ENCODE results near the gene SLC39A11. TPM values are rescaled to one million over a fixed set of nuclear protein-coding genes. Genes with fewer than 3 reads are reported as not detected.

The SLC39A11 gene
- total RNA-seq, 2 experiments from 2014 or later, result 9.7 to 12.2 TPM

GRCh38 chr17:73011016-73011486 is 81.4 kb downstream of the SLC39A11 start:
- no peaks in the 10 kb centered on the region for H3K27me3 ChIP-seq (ENCODE audit: control insufficient read depth in 1 of 2, insufficient read depth in 2 of 2, low read length in 2 of 2)
- intact Hi-C loops (cut with DNase I, micrococcal nuclease), result no loop called here
- Mint-ChIP-seq H3K27me3 (no peaks in the 10 kb centered on the region), H3K4me1 (ENCODE audit: low read depth) (peaks cover 11% of the 10 kb centered on the region), H3K9me3 (no peaks in the 10 kb centered on the region), H3K27ac (no peak overlapping the region), H3K4me3 (peak overlapping the region; percentile 17), H3K36me3 (ENCODE audit: low read depth) (no peaks in the 10 kb centered on the region)
- TF ChIP-seq CTCF (IDR thresholded peaks at IDR 0.05), result no peak
- ChIA-PET CTCF (no interaction called here), POLR2A (no interaction called here)
- H3K27ac ChIP-seq (ENCODE audit: low read depth in 1 of 2, low read length in 2 of 2), result no peak overlapping the region
- H3K4me3 ChIP-seq (ENCODE audit: low read length), result peak overlapping the region; percentile 19
- ATAC-seq (ENCODE audit: poor library complexity) (no peak), DNase-seq (peak in 1 of 14 experiments; percentile 5)
- no peaks in the 10 kb centered on the region for H3K36me3 ChIP-seq (ENCODE audit: insufficient read depth, low read length)
- H3K4me1 ChIP-seq (ENCODE audit: insufficient read depth, low read length), result peaks cover 7% of the 10 kb centered on the region
- H3K9me3 ChIP-seq (ENCODE audit: control insufficient read depth in 1 of 2, insufficient read depth in 1 of 2, low read length in 2 of 2), result no peaks in the 10 kb centered on the region

GRCh38 chr17:73010414-73010813 is 82.1 kb downstream of the SLC39A11 start:
- Histone ChIP-seq H3K27ac (ENCODE audit: low read depth in 1 of 2, low read length in 2 of 2) (no peak overlapping the region), H3K36me3 (ENCODE audit: insufficient read depth, low read length) (no peaks in the 10 kb centered on the region), H3K4me1 (ENCODE audit: insufficient read depth, low read length) (peaks cover 7% of the 10 kb centered on the region), H3K27me3 (ENCODE audit: control insufficient read depth in 1 of 2, insufficient read depth in 2 of 2, low read length in 2 of 2) (no peaks in the 10 kb centered on the region), H3K9me3 (ENCODE audit: control insufficient read depth in 1 of 2, insufficient read depth in 1 of 2, low read length in 2 of 2) (peaks cover 0 to under 1% of the 10 kb centered on the region in 2 experiments), H3K4me3 (ENCODE audit: low read length) (no peak overlapping the region)
- intact Hi-C loops (cut with DNase I, micrococcal nuclease), result no loop called here
- Mint-ChIP-seq H3K4me1 (ENCODE audit: low read depth) (peaks cover 11% of the 10 kb centered on the region), H3K36me3 (ENCODE audit: low read depth) (peaks cover 1% of the 10 kb centered on the region), H3K27ac (no peak overlapping the region), H3K27me3 (no peaks in the 10 kb centered on the region), H3K9me3 (no peaks in the 10 kb centered on the region), H3K4me3 (no peak overlapping the region)
- ATAC-seq (ENCODE audit: poor library complexity) (no peak), DNase-seq (no peak)
- CTCF ChIA-PET, result no interaction called here
- POLR2A ChIA-PET, result no interaction called here
- TF ChIP-seq CTCF (IDR thresholded peaks at IDR 0.05), result no peak

GRCh38 chr17:73007407-73007806 is 85.1 kb downstream of the SLC39A11 start:
- Mint-ChIP-seq H3K9me3 (no peaks in the 10 kb centered on the region), H3K27ac (no peak overlapping the region), H3K27me3 (no peaks in the 10 kb centered on the region), H3K4me1 (ENCODE audit: low read depth) (peaks cover 11% of the 10 kb centered on the region), H3K4me3 (no peak overlapping the region), H3K36me3 (ENCODE audit: low read depth) (peaks cover 5% of the 10 kb centered on the region)
- Histone ChIP-seq H3K9me3 (ENCODE audit: control insufficient read depth in 1 of 2, insufficient read depth in 1 of 2, low read length in 2 of 2) (peaks cover 0 to 6% of the 10 kb centered on the region in 2 experiments), H3K4me3 (ENCODE audit: low read length) (no peak overlapping the region), H3K36me3 (ENCODE audit: insufficient read depth, low read length) (no peaks in the 10 kb centered on the region), H3K27me3 (ENCODE audit: control insufficient read depth in 1 of 2, insufficient read depth in 2 of 2, low read length in 2 of 2) (no peaks in the 10 kb centered on the region), H3K27ac (ENCODE audit: low read depth in 1 of 2, low read length in 2 of 2) (no peak overlapping the region), H3K4me1 (ENCODE audit: insufficient read depth, low read length) (peaks cover 7% of the 10 kb centered on the region)
- no peak for ATAC-seq (ENCODE audit: poor library complexity)
- no peak for DNase-seq
- POLR2A ChIA-PET, result no interaction called here
- no peak for TF ChIP-seq CTCF (IDR thresholded peaks at IDR 0.05)
- CTCF ChIA-PET, result no interaction called here
- intact Hi-C loops (cut with DNase I, micrococcal nuclease), result loop anchor here in 1 of 2 experiments (10.0 kb wide), 1 partner anchor 63 kb away; no protein-coding TSS in a partner anchor
